GM12878 (cell line): ENCODE results near the gene NPEPPS. TPM values are rescaled to one million over a fixed set of nuclear protein-coding genes. Genes with fewer than 3 reads are reported as not detected.

ENCODE experiments used
- CHD2 ChIP-seq: IDR thresholded peaks from 2 replicates; pipeline ENCODE4 v1.6.1; 2011; ENCODE audit warnings: low read depth, low read length, improper control_type of control experiment, borderline replicate concordance
- CREM ChIP-seq: IDR thresholded peaks from 2 replicates; pipeline ENCODE4 v1.6.1; 2014; ENCODE audit warnings: antibody characterized with exemption, low read depth
- NR2F1 ChIP-seq: fragments of 450-650 bp; conservative IDR thresholded peaks from 2 replicates; pipeline ENCODE4 v1.6.1; 2017; ENCODE audit warnings: mild to moderate bottlenecking
- NRF1 ChIP-seq: conservative IDR thresholded peaks from 2 replicates; pipeline ENCODE4 v1.6.1; 2011; ENCODE audit warnings: mild to moderate bottlenecking, low read depth, low read length, improper control_type of control experiment
- SMAD5 ChIP-seq: IDR thresholded peaks from 2 replicates; pipeline ENCODE4 v1.6.1; 2016; ENCODE audit warnings: antibody characterized with exemption, low read depth
- SP1 ChIP-seq: IDR thresholded peaks from one replicate; pipeline ENCODE4 v1.6.1; 2011; ENCODE audit warnings: low read depth, low read length
- SREBF2 ChIP-seq: IDR thresholded peaks from 2 replicates; pipeline ENCODE4 v1.6.1; 2012; ENCODE audit warnings: mild to moderate bottlenecking, low read length
- YBX1 ChIP-seq: fragments of 450-650 bp; IDR thresholded peaks from 2 replicates; pipeline ENCODE4 v1.6.1; 2016; ENCODE audit warnings: antibody characterized with exemption
- ZNF274 ChIP-seq: IDR thresholded peaks from one replicate; pipeline ENCODE4 v1.8.0; 2011; ENCODE audit not compliant: insufficient read length, insufficient read depth
- polyA plus RNA-seq, 11 experiments: library from polyadenylated mRNA; depleted of rRNA in 4 of 11; unstranded in 6 of 11; stranded (reverse) in 5 of 11; fragments of >200 nt; fragmentation: Nextera tagmentation in 4 of 11; fragmentation: Illumina TruSeq in 1 of 11; extraction: Ambion mirVana in 4 of 11; extraction: Trizol in 1 of 11; gene quantifications; 1 replicate in 1 of 11; 2 replicates in 10 of 11; pipeline versions ENCODE4 v1.2.1 to v1.2.3, GENCODE V29; 2011 to 2016; ENCODE audit warnings: inconsistent platforms in 2 of 11, missing spikeins in 2 of 11, low read depth in 1 of 11
- total RNA-seq, 4 experiments: library from RNA; depleted of rRNA in 3 of 4; stranded (reverse); fragments of >200 nt in 3 of 4; fragmentation: Illumina TruSeq in 1 of 4; extraction: Trizol in 1 of 4; gene quantifications; 2 replicates each; pipeline versions ENCODE4 v1.2.1 to v1.2.3, GENCODE V29; 2013 to 2021
- TF ChIP-seq, protein P1 (sequence below): IDR thresholded peaks from 2 replicates; pipeline ENCODE4 v1.6.1; 2012; ENCODE audit warnings: mild to moderate bottlenecking, low read depth, low read length
- TF ChIP-seq, protein P2 (sequence below): IDR thresholded peaks from 2 replicates; pipeline ENCODE4 v1.6.1; 2011; ENCODE audit warnings: low read depth, low read length, improper control_type of control experiment, borderline replicate concordance
- TF ChIP-seq, protein P3 (sequence below): fragments of 450-650 bp; formaldehyde crosslinking; IDR thresholded peaks from 2 replicates; pipeline ENCODE4 v1.5.0; 2022; ENCODE audit warnings: mild to moderate bottlenecking, missing genetic modification characterization
- TF ChIP-seq, protein P4 (sequence below): fragments of 150-350 bp; IDR thresholded peaks from 2 replicates; pipeline ENCODE4 v1.6.1; 2014; ENCODE audit warnings: mild to moderate bottlenecking, low read depth, low read length
- TF ChIP-seq, protein P5 (sequence below): fragments of 450-650 bp; IDR thresholded peaks from 2 replicates; pipeline ENCODE4 v1.6.1; 2018; ENCODE audit warnings: borderline replicate concordance, mild to moderate bottlenecking; ENCODE audit not compliant: partially characterized antibody

NPEPPS gene
- total and polyA plus RNA-seq, 10 of the 15 experiments (the other 5 are each of a cell fraction or from before 2014, with no cell fraction given), result 25.8 to 214 (median 64.6) TPM

DNA sequence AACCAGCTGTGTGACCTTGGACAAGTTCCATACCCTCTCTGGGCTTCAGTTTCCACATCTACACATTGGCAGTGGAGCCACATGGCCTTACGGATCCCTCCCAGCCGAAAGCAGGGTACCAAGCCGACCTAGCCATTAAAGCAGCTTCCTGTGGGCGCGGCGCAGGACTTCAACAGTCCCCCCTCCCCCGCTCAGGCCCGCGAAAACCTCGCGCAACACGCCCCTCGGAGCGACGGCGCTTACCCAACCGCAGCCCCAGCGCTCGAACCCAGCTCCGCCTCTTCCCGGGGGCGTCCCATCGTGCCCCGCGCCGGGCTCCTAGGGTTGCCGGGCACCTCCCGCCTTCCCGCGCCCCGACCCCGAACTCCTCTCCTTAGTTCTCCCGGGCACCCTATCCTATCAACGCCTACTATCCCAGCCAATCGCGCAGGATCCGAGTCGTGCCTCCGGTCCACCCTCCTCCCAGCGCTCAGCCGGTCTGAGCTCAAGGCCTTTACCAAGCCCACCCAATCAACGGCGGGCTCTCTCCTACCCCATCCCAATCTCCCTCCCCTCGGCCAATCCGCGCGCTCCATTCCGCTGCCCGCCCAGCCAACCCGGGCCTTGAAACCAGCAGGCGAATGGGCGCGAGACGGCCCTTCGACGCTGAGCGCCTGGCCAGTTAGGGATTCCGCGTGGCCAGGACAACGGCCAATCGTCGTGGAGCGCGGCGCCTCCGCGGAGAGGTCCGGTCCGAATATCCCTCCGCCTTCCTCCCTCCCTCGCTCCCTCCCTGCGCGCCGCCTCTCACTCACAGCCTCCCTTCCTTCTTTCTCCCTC lies 118.5 kb downstream of the NPEPPS start, which contains the start of gene KPNB1 (continued):
- TF ChIP-seq, protein P1, sequence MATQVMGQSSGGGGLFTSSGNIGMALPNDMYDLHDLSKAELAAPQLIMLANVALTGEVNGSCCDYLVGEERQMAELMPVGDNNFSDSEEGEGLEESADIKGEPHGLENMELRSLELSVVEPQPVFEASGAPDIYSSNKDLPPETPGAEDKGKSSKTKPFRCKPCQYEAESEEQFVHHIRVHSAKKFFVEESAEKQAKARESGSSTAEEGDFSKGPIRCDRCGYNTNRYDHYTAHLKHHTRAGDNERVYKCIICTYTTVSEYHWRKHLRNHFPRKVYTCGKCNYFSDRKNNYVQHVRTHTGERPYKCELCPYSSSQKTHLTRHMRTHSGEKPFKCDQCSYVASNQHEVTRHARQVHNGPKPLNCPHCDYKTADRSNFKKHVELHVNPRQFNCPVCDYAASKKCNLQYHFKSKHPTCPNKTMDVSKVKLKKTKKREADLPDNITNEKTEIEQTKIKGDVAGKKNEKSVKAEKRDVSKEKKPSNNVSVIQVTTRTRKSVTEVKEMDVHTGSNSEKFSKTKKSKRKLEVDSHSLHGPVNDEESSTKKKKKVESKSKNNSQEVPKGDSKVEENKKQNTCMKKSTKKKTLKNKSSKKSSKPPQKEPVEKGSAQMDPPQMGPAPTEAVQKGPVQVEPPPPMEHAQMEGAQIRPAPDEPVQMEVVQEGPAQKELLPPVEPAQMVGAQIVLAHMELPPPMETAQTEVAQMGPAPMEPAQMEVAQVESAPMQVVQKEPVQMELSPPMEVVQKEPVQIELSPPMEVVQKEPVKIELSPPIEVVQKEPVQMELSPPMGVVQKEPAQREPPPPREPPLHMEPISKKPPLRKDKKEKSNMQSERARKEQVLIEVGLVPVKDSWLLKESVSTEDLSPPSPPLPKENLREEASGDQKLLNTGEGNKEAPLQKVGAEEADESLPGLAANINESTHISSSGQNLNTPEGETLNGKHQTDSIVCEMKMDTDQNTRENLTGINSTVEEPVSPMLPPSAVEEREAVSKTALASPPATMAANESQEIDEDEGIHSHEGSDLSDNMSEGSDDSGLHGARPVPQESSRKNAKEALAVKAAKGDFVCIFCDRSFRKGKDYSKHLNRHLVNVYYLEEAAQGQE, result no peak
- TF ChIP-seq, protein P2, sequence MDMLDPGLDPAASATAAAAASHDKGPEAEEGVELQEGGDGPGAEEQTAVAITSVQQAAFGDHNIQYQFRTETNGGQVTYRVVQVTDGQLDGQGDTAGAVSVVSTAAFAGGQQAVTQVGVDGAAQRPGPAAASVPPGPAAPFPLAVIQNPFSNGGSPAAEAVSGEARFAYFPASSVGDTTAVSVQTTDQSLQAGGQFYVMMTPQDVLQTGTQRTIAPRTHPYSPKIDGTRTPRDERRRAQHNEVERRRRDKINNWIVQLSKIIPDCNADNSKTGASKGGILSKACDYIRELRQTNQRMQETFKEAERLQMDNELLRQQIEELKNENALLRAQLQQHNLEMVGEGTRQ, result no peak; the same call in 1 of the 2 replicates
- TF ChIP-seq, protein P3, sequence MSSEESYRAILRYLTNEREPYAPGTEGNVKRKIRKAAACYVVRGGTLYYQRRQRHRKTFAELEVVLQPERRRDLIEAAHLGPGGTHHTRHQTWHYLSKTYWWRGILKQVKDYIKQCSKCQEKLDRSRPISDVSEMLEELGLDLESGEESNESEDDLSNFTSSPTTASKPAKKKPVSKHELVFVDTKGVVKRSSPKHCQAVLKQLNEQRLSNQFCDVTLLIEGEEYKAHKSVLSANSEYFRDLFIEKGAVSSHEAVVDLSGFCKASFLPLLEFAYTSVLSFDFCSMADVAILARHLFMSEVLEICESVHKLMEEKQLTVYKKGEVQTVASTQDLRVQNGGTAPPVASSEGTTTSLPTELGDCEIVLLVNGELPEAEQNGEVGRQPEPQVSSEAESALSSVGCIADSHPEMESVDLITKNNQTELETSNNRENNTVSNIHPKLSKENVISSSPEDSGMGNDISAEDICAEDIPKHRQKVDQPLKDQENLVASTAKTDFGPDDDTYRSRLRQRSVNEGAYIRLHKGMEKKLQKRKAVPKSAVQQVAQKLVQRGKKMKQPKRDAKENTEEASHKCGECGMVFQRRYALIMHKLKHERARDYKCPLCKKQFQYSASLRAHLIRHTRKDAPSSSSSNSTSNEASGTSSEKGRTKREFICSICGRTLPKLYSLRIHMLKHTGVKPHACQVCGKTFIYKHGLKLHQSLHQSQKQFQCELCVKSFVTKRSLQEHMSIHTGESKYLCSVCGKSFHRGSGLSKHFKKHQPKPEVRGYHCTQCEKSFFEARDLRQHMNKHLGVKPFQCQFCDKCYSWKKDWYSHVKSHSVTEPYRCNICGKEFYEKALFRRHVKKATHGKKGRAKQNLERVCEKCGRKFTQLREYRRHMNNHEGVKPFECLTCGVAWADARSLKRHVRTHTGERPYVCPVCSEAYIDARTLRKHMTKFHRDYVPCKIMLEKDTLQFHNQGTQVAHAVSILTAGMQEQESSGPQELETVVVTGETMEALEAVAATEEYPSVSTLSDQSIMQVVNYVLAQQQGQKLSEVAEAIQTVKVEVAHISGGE (CRISPR knock-in tag), result no peak
- TF ChIP-seq YBX1, result no peak
- TF ChIP-seq SP1, result peak; percentile 99
- TF ChIP-seq SMAD5, result peak; percentile 77; the same call in 1 of the 2 replicates
- no peak for TF ChIP-seq ZNF274
- TF ChIP-seq, protein P4, sequence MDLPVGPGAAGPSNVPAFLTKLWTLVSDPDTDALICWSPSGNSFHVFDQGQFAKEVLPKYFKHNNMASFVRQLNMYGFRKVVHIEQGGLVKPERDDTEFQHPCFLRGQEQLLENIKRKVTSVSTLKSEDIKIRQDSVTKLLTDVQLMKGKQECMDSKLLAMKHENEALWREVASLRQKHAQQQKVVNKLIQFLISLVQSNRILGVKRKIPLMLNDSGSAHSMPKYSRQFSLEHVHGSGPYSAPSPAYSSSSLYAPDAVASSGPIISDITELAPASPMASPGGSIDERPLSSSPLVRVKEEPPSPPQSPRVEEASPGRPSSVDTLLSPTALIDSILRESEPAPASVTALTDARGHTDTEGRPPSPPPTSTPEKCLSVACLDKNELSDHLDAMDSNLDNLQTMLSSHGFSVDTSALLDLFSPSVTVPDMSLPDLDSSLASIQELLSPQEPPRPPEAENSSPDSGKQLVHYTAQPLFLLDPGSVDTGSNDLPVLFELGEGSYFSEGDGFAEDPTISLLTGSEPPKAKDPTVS, result 0 out of 2 replicates have a peak, but pooled peaks have one; percentile 35
- no peak for TF ChIP-seq SREBF2
- TF ChIP-seq NR2F1, result peak; percentile 46
- TF ChIP-seq, protein P5, sequence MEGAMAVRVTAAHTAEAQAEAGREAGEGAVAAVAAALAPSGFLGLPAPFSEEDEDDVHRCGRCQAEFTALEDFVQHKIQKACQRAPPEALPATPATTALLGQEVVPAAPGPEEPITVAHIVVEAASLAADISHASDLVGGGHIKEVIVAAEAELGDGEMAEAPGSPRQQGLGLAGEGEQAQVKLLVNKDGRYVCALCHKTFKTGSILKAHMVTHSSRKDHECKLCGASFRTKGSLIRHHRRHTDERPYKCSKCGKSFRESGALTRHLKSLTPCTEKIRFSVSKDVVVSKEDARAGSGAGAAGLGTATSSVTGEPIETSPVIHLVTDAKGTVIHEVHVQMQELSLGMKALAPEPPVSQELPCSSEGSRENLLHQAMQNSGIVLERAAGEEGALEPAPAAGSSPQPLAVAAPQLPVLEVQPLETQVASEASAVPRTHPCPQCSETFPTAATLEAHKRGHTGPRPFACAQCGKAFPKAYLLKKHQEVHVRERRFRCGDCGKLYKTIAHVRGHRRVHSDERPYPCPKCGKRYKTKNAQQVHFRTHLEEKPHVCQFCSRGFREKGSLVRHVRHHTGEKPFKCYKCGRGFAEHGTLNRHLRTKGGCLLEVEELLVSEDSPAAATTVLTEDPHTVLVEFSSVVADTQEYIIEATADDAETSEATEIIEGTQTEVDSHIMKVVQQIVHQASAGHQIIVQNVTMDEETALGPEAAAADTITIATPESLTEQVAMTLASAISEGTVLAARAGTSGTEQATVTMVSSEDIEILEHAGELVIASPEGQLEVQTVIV, result peak; percentile 73
- peak; percentile 98 for TF ChIP-seq CHD2
- no peak for TF ChIP-seq NRF1
- TF ChIP-seq CREM, result peak; percentile 90
